Kidney (tissue), 14 donors: ENCODE data around the gene COL26A1. TPM values are rescaled to one million over a fixed set of nuclear protein-coding genes. Genes with fewer than 3 reads are reported as not detected.

Source experiments
- DNase-seq, 5 donors: peaks; one replicate each; pipeline ENCODE4 v3.0.0-alpha.2; 2013 to 2020
- FAIRE-seq: peaks from 2 replicates; lab custom pipeline; 2012; peaks lifted over from hg19 to GRCh38; lab: Jason Lieb, UNC
- H3K27ac ChIP-seq, 2 donors: one replicate each; pipeline ENCODE4 v1.7.0; 2013; ENCODE audit warnings: low read depth in 2 of 2, low read length in 2 of 2, inconsistent platforms in 1 of 2
- H3K27me3 ChIP-seq: one replicate; pipeline ENCODE4 v1.7.1; 2013; ENCODE audit warnings: low read length, inconsistent platforms; ENCODE audit not compliant: control insufficient read depth, insufficient read depth
- H3K36me3 ChIP-seq, 3 donors: one replicate each; pipeline versions ENCODE4 v1.7.0 to v1.7.1; 2013; ENCODE audit warnings: low read length in 3 of 3, control low read depth in 1 of 3, inconsistent platforms in 1 of 3; ENCODE audit not compliant: insufficient read depth in 3 of 3, control insufficient read depth in 2 of 3
- H3K4me1 ChIP-seq, 3 donors: one replicate each; pipeline versions ENCODE4 v1.7.0 to v1.7.1; 2013; ENCODE audit warnings: low read length in 3 of 3, inconsistent platforms in 1 of 3, low read depth in 1 of 3; ENCODE audit not compliant: control insufficient read depth in 2 of 3, insufficient read depth in 2 of 3
- H3K4me3 ChIP-seq, 3 donors: one replicate each; pipeline versions ENCODE4 v1.7.0 to v1.8.1; 2013; ENCODE audit warnings: low read length in 3 of 3, control low read depth in 1 of 3, inconsistent platforms in 1 of 3
- H3K9ac ChIP-seq, 3 donors: one replicate each; pipeline versions ENCODE4 v1.7.0 to v1.7.1; 2013; ENCODE audit warnings: low read length in 3 of 3, control low read depth in 1 of 3, inconsistent platforms in 1 of 3
- H3K9me3 ChIP-seq, 3 donors: one replicate each; pipeline versions ENCODE4 v1.7.0 to v1.7.1; 2013; ENCODE audit warnings: low read length in 3 of 3, control low read depth in 1 of 3, inconsistent platforms in 1 of 3; ENCODE audit not compliant: control insufficient read depth in 2 of 3, insufficient read depth in 1 of 3
- intact Hi-C: fragments of 100-400 bp; cut with DNase I; formaldehyde crosslinking; loops from one replicate; pipeline ENCODE4 v1.11.1; 2022
- polyA plus RNA-seq: library from polyadenylated mRNA; stranded (reverse); fragments of 350-450 nt; fragmentation: Illumina TruSeq; extraction: RNeasy Lipid Tissue Mini Kit (QIAGEN cat#74804); gene quantifications from one replicate; pipeline ENCODE4 v1.2.3, GENCODE V29; 2014; ENCODE audit warnings: low read depth, low replicate concordance; ENCODE audit not compliant: insufficient read depth
- total RNA-seq: library from RNA; stranded (reverse); fragmentation: NEBNext Ultra II Directional; extraction: Animal tissue kit (Norgen Biotek cat#: 25700); gene quantifications from one replicate; pipeline ENCODE4 v1.2.1, GENCODE V29; 2021
- TF ChIP-seq, protein P1 (sequence below): IDR thresholded peaks from 3 replicates; pipeline ENCODE4 v1.5.1; 2012; ENCODE audit warnings: mild to moderate bottlenecking, moderate library complexity, borderline replicate concordance; ENCODE audit not compliant: insufficient read depth; ENCODE audit errors: extremely low read depth
- donor health status: control.
- donor health status: control.
- donor health status: control.
- donor health status: control.
- donor health status: control.
- donor health status: DM: yes; HTN: yes; CAD: no.
- donor health status: Normal renal cell carcinoma (clear cell type).

Gene COL26A1
- total and polyA plus RNA-seq, 2 donors from 2014 or later, result 1.2 to 3.5 TPM

DNA sequence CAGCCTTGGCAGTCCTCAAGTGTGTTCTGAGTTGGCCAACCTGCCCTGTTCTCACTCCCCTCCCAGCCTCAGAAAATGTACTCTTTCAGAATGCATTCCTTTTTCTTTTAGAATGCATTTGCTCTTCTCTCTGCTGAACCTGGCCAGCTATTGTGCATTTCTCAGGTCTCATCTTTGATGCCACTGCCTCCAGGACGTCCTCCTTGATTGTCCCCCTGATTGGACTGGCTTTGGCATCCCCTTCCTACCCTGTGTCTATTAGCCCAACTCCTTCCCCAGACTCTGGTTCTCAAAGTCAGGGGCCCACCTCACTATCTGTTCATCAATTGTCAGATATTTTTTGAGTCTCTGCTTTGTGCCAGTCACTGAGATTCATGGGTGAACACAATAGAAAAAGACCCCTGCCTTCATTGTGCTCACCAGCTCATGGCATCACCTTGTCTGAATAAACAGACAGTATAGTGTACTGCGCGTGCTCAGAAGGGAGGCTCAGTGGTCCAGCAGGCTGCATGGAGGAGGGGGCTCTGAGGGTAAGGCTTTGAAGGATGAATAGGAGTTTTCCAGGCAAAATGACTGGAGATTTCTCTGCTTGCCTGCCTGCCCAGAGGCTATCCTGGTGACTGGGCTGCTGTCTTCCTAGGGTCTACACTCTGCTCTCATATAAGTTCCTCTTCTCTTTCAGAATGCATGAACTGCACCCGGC is 169.9 kb downstream of the COL26A1 start:
- Histone ChIP-seq H3K9ac (no peak overlapping the region), H3K36me3 (no peaks in the 10 kb centered on the region), H3K9me3 (no peaks in the 10 kb centered on the region), H3K4me1 (no peaks in the 10 kb centered on the region), H3K4me3 (no peak overlapping the region), H3K27me3 (no peaks in the 10 kb centered on the region), H3K27ac (no peak overlapping the region)
- intact Hi-C loops, result loop anchor here (10.0 kb wide), 1 partner anchor 168 kb away; the partner anchor contains the start of gene COL26A1
- TF ChIP-seq, protein P1, sequence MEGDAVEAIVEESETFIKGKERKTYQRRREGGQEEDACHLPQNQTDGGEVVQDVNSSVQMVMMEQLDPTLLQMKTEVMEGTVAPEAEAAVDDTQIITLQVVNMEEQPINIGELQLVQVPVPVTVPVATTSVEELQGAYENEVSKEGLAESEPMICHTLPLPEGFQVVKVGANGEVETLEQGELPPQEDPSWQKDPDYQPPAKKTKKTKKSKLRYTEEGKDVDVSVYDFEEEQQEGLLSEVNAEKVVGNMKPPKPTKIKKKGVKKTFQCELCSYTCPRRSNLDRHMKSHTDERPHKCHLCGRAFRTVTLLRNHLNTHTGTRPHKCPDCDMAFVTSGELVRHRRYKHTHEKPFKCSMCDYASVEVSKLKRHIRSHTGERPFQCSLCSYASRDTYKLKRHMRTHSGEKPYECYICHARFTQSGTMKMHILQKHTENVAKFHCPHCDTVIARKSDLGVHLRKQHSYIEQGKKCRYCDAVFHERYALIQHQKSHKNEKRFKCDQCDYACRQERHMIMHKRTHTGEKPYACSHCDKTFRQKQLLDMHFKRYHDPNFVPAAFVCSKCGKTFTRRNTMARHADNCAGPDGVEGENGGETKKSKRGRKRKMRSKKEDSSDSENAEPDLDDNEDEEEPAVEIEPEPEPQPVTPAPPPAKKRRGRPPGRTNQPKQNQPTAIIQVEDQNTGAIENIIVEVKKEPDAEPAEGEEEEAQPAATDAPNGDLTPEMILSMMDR, result no peak
- DNase-seq, result no peak
- FAIRE-seq, result no peak

DNA sequence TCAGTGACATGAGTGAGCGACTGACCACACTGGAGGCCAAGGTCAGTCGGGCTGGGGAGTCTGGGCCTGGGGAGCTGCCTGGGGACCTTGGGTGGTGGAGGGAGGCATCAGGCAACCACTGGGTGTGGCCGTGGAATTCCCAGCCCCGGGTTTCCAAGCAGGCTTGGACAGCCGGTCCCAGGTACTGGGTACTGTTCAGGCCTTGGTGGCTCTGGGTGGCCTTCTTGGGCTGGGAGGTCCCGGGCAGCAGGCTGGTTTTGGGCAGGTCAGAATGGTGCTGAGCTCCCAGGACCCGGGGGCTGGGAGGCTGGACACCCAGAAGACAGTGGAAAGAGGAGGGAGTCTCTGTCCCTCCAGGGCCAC is 170.4 kb downstream of the COL26A1 start:
- FAIRE-seq, result no peak
- Histone ChIP-seq H3K4me1 (no peaks in the 10 kb centered on the region), H3K9ac (no peak overlapping the region), H3K27ac (no peak overlapping the region), H3K9me3 (no peaks in the 10 kb centered on the region), H3K27me3 (no peaks in the 10 kb centered on the region), H3K4me3 (no peak overlapping the region), H3K36me3 (no peaks in the 10 kb centered on the region)
- DNase-seq, result no peak
- intact Hi-C loops, result loop anchor here (10.0 kb wide), 1 partner anchor 168 kb away; the partner anchor contains the start of gene COL26A1
- TF ChIP-seq, protein P1, result no peak

- Histone ChIP-seq H3K27me3 (no peaks in the 10 kb centered on the region), H3K27ac (no peak overlapping the region), H3K9me3 (no peaks in the 10 kb centered on the region), H3K9ac (no peak overlapping the region), H3K36me3 (no peaks in the 10 kb centered on the region), H3K4me1 (no peaks in the 10 kb centered on the region), H3K4me3 (no peak overlapping the region)
- FAIRE-seq (no peak), DNase-seq (no peak)
- intact Hi-C loops, result loop anchor here (10.0 kb wide), 1 partner anchor 169 kb away; the partner anchor contains the start of gene COL26A1
- TF ChIP-seq, protein P1, result no peak
These were observed 171.5 kb downstream of the COL26A1 start for GRCh38 chr7:101534015-101534803.
